Stimulated activated naive B cell treated with anti-CD40 and anti-IgM and Interleukin-4, amounts not matched to agents 10 μg/mL and 1 μg/mL and 100 μg/mL, for 72 hours (primary cell): ENCODE measurements around the gene HAPLN3.
A peak's percentile ranks its signal among the peaks of the same experiment; 100 is the strongest.

Source experiments
- ATAC-seq, 2 donors: fragments of 150-1000 bp; cut with Tn5 transposase; replicated peaks; 2 replicates each; pipeline ENCODE4 v1.10.0; 2021; ENCODE audit warnings: moderate library complexity in 1 of 2
- DNase-seq: peaks from one replicate; pipeline ENCODE4 v3.0.0; 2021
- H3K27ac Mint-ChIP-seq: one replicate; pipeline ENCODE4 v1.8.0; 2022; ENCODE audit warnings: mild to moderate bottlenecking, mixed read lengths
- H3K27me3 Mint-ChIP-seq, 2 donors: one replicate each; pipeline ENCODE4 v1.8.0; 2022; ENCODE audit warnings: mixed read lengths in 2 of 2
- H3K36me3 Mint-ChIP-seq, 2 donors: one replicate each; pipeline ENCODE4 v1.8.0; 2022; ENCODE audit warnings: mixed read lengths in 2 of 2, mild to moderate bottlenecking in 1 of 2
- H3K4me1 Mint-ChIP-seq, 2 donors: one replicate each; pipeline ENCODE4 v1.8.0; 2022; ENCODE audit warnings: mixed read lengths in 2 of 2, mild to moderate bottlenecking in 1 of 2
- H3K4me3 Mint-ChIP-seq, 2 donors: one replicate each; pipeline ENCODE4 v1.8.0; 2022; ENCODE audit warnings: mild to moderate bottlenecking in 2 of 2, mixed read lengths in 2 of 2, moderate library complexity in 1 of 2
- H3K9me3 Mint-ChIP-seq, 2 donors: one replicate each; pipeline ENCODE4 v1.8.0; 2022; ENCODE audit warnings: mixed read lengths in 2 of 2, mild to moderate bottlenecking in 1 of 2

Gene HAPLN3

GRCh38 chr15:88918738-88919137, 23.4 kb upstream of the HAPLN3 start:
- H3K9me3 Mint-ChIP-seq = no peaks in the 10 kb centered on the region
- no peaks in the 10 kb centered on the region for H3K36me3 Mint-ChIP-seq
- DNase-seq = peak; percentile 22
- H3K27ac Mint-ChIP-seq = peak overlapping the region; percentile 14
- no peak overlapping the region for H3K4me3 Mint-ChIP-seq
- peak; percentile 60 to 89 for ATAC-seq
- H3K27me3 Mint-ChIP-seq = peaks cover 33 to 54% of the 10 kb centered on the region in 2 donors
- peaks cover 7 to 10% of the 10 kb centered on the region in 2 donors for H3K4me1 Mint-ChIP-seq

- peaks cover 32 to 54% of the 10 kb centered on the region in 2 donors for H3K27me3 Mint-ChIP-seq
- no peak overlapping the region for H3K27ac Mint-ChIP-seq
- no peak overlapping the region for H3K4me3 Mint-ChIP-seq
- no peaks in the 10 kb centered on the region for H3K36me3 Mint-ChIP-seq
- no peak for ATAC-seq
- H3K4me1 Mint-ChIP-seq = peaks cover 10 to 19% of the 10 kb centered on the region in 2 donors
- DNase-seq = no peak
- no peaks in the 10 kb centered on the region for H3K9me3 Mint-ChIP-seq
These were observed 22.4 kb upstream of the HAPLN3 start for GRCh38 chr15:88917760-88918159.

- no peak for DNase-seq
- Mint-ChIP-seq H3K27ac (no peak overlapping the region), H3K4me3 (no peak overlapping the region), H3K27me3 (peaks cover 21 to 39% of the 10 kb centered on the region in 2 donors), H3K4me1 (peaks cover 13 to 30% of the 10 kb centered on the region in 2 donors), H3K36me3 (no peaks in the 10 kb centered on the region), H3K9me3 (no peaks in the 10 kb centered on the region)
- ATAC-seq = no peak
These were observed 20.0 kb upstream of the HAPLN3 start for GRCh38 chr15:88915354-88915753.

GRCh38 chr15:88913850-88914169, 18.5 kb upstream of the HAPLN3 start:
- peaks cover 13 to 27% of the 10 kb centered on the region in 2 donors for H3K27me3 Mint-ChIP-seq
- ATAC-seq (no peak), DNase-seq (no peak)
- H3K4me1 Mint-ChIP-seq = peaks cover 13 to 29% of the 10 kb centered on the region in 2 donors
- H3K4me3 Mint-ChIP-seq = peak overlapping the region; percentile 86 to 90
- H3K36me3 Mint-ChIP-seq = no peaks in the 10 kb centered on the region
- H3K9me3 Mint-ChIP-seq = no peaks in the 10 kb centered on the region
- peak overlapping the region; percentile 79 for H3K27ac Mint-ChIP-seq

- peak; percentile 49 for DNase-seq
These were observed 17.9 kb upstream of the HAPLN3 start, which contains the start of gene MFGE8 for GRCh38 chr15:88913017-88913849. Gene MFGE8 (minus strand): TSS chr15:88913379. CDS start chr15:88913319, 60 bp downstream.

GRCh38 chr15:88912500-88912921, 17.2 kb upstream of the HAPLN3 start:
- no peak for ATAC-seq
- Mint-ChIP-seq H3K27me3 (peaks cover 5 to 16% of the 10 kb centered on the region in 2 donors), H3K9me3 (no peaks in the 10 kb centered on the region), H3K4me3 (peak overlapping the region; percentile 86 to 90), H3K36me3 (no peaks in the 10 kb centered on the region), H3K4me1 (peaks cover 13 to 27% of the 10 kb centered on the region in 2 donors), H3K27ac (no peak overlapping the region)
- DNase-seq = no peak

More at GRCh38 chr15:88913017-88913849, 17.9 kb upstream of the HAPLN3 start, which contains the start of gene MFGE8:
- Mint-ChIP-seq H3K4me3 (peak within 1 kb of the TSS; percentile 86 to 90), H3K27me3 (peaks cover 12 to 23% of the 10 kb centered on the region in 2 donors), H3K36me3 (no peaks in the 10 kb centered on the region), H3K9me3 (no peaks in the 10 kb centered on the region), H3K4me1 (peaks cover 13 to 27% of the 10 kb centered on the region in 2 donors), H3K27ac (peak within 1 kb of the TSS; percentile 79)
- ATAC-seq = peak; percentile 85

GRCh38 chr15:88911766-88912118, 16.4 kb upstream of the HAPLN3 start:
- peak overlapping the region; percentile 62 to 90 for H3K4me3 Mint-ChIP-seq
- H3K36me3 Mint-ChIP-seq = no peaks in the 10 kb centered on the region
- no peak overlapping the region for H3K27ac Mint-ChIP-seq

GRCh38 chr15:88909956-88910831, 14.8 kb upstream of the HAPLN3 start:
- H3K9me3 Mint-ChIP-seq = no peaks in the 10 kb centered on the region
- no peaks in the 10 kb centered on the region for H3K36me3 Mint-ChIP-seq
- H3K27ac Mint-ChIP-seq = no peak overlapping the region
- DNase-seq (no peak), ATAC-seq (no peak)
- peaks cover 13 to 27% of the 10 kb centered on the region in 2 donors for H3K4me1 Mint-ChIP-seq
- H3K4me3 Mint-ChIP-seq = no peak overlapping the region
- no peaks in the 10 kb centered on the region for H3K27me3 Mint-ChIP-seq

More at GRCh38 chr15:88911766-88912118, 16.4 kb upstream of the HAPLN3 start:
- no peaks in the 10 kb centered on the region for H3K9me3 Mint-ChIP-seq
- ATAC-seq = no peak
- peaks cover 13 to 27% of the 10 kb centered on the region in 2 donors for H3K4me1 Mint-ChIP-seq
- H3K27me3 Mint-ChIP-seq = peaks cover 4 to 10% of the 10 kb centered on the region in 2 donors
- DNase-seq = no peak

GRCh38 chr15:88908697-88909621, 13.6 kb upstream of the HAPLN3 start:
- no peak for ATAC-seq
- no peaks in the 10 kb centered on the region for H3K27me3 Mint-ChIP-seq
- no peak for DNase-seq
- H3K4me3 Mint-ChIP-seq = no peak overlapping the region
- H3K36me3 Mint-ChIP-seq = no peaks in the 10 kb centered on the region
- no peak overlapping the region for H3K27ac Mint-ChIP-seq
- H3K9me3 Mint-ChIP-seq = no peaks in the 10 kb centered on the region
- peaks cover 16 to 35% of the 10 kb centered on the region in 2 donors for H3K4me1 Mint-ChIP-seq

- Mint-ChIP-seq H3K36me3 (no peaks in the 10 kb centered on the region), H3K4me1 (peaks cover 13 to 28% of the 10 kb centered on the region in 2 donors), H3K27me3 (no peaks in the 10 kb centered on the region), H3K9me3 (no peaks in the 10 kb centered on the region), H3K4me3 (no peak overlapping the region), H3K27ac (no peak overlapping the region)
- ATAC-seq = no peak
- DNase-seq = no peak
These were observed 12.8 kb upstream of the HAPLN3 start for GRCh38 chr15:88908123-88908522.

GRCh38 chr15:88907111-88907510, 11.8 kb upstream of the HAPLN3 start:
- no peak overlapping the region for H3K4me3 Mint-ChIP-seq
- no peaks in the 10 kb centered on the region for H3K27me3 Mint-ChIP-seq
- H3K27ac Mint-ChIP-seq = no peak overlapping the region
- peaks cover 12 to 19% of the 10 kb centered on the region in 2 donors for H3K4me1 Mint-ChIP-seq
- ATAC-seq = no peak
- no peaks in the 10 kb centered on the region for H3K9me3 Mint-ChIP-seq
- no peak for DNase-seq
- H3K36me3 Mint-ChIP-seq = no peaks in the 10 kb centered on the region

GRCh38 chr15:88906551-88906950, 11.2 kb upstream of the HAPLN3 start:
- no peak for ATAC-seq
- no peak overlapping the region for H3K4me3 Mint-ChIP-seq
- no peak overlapping the region for H3K27ac Mint-ChIP-seq
- H3K4me1 Mint-ChIP-seq = peaks cover 10 to 15% of the 10 kb centered on the region in 2 donors
- no peaks in the 10 kb centered on the region for H3K27me3 Mint-ChIP-seq
- H3K9me3 Mint-ChIP-seq = no peaks in the 10 kb centered on the region
- no peak for DNase-seq
- H3K36me3 Mint-ChIP-seq = no peaks in the 10 kb centered on the region

- Mint-ChIP-seq H3K4me1 (peaks cover 10 to 15% of the 10 kb centered on the region in 2 donors), H3K27ac (no peak overlapping the region), H3K36me3 (no peaks in the 10 kb centered on the region), H3K9me3 (no peaks in the 10 kb centered on the region), H3K4me3 (no peak overlapping the region), H3K27me3 (no peaks in the 10 kb centered on the region)
- DNase-seq = no peak
- ATAC-seq = no peak
These were observed 10.8 kb upstream of the HAPLN3 start for GRCh38 chr15:88906130-88906529.
